ENCODE results near the gene PARVA. TPM values are rescaled to one million over a fixed set of nuclear protein-coding genes. Genes with fewer than 3 reads are reported as not detected.

Gene PARVA
- total RNA-seq, 1 donor from 2014 or later, result not detected

- intact Hi-C loops (cut with micrococcal nuclease), result no loop called here
These were observed 167.8 kb downstream of the PARVA start for GRCh38 chr11:12544986-12545775.

DNA sequence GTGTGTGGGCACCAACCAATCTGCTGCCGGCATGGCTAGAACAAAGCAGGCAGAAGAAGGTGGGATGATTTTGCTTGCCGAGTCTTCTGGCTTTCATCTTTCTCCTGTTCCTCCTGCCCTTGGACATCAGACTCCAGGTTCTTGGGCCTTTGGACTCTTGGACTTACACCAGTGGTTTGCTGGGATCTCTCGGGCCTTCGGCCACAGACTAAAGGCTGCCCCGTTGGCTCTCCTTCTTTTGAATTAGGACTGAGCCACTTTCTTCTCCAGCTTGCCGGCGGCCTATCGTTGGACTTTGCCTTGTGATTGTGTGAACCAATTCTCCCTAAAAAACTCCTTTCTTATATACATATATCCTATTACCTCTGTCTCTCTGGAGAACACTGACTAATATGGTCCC is 168.8 kb downstream of the PARVA start:
- intact Hi-C loops (cut with micrococcal nuclease), result no loop called here

DNA sequence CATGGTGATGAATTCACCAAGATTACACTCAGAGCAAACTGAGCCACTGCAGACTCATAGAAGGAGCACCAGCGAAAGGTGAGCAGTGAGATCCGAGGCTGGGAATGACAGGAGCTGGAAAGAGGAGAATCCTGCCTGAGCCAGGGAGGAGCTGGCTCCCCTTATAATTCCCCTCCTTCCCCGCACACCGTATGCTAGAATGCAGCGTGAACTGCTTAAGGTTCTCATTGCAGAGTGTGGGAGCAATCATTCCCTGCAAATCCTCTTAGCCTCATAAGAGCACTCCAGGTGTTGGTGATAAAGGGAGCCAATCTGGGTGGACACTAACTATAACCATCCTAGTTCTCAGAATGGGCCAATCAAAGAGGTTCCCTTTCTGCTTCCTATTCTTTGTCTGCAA is 169.3 kb downstream of the PARVA start:
- intact Hi-C loops (cut with micrococcal nuclease), result no loop called here

GRCh38 chr11:12547953-12548650 is 170.7 kb downstream of the PARVA start:
- intact Hi-C loops (cut with micrococcal nuclease), result no loop called here

DNA sequence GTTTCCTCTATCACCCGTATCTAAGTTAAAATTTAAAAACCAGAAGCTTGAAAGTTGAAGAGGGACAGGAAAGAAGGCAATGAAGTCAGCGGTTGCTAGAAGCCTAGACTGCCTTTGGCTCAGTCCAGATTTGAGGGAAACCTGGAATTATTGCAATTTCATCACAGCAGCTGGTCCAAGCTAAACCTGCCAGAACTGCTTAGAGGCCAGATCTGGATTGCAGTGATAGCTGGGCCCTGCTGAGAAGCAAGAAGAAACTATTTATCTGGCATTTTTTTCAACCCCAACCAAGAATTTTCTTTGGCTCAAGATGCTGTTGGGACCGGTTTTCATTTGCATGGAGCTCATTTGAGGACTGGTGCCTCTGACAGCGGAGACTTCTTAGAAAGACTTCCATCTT is 175.3 kb downstream of the PARVA start:
- intact Hi-C loops (cut with micrococcal nuclease), result no loop called here

DNA sequence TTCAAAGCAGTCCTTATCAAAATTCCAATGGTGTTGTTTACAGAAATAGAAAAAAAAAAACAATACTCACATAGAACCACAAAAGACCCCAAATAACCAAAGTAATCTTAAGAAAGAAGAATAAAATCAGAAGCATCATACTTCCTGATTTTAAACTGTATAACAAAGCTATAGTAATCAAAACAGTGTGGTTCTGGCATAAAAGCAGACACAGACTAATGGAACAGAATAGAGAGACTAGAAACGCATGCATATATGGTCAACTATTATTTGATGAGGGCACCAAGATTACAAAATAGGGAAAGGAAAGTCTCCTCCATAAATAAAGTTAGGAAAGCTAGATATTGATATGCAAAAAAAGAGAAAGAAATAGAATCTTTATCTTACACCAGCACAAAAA is 176.8 kb downstream of the PARVA start:
- intact Hi-C loops (cut with micrococcal nuclease), result no loop called here

DNA sequence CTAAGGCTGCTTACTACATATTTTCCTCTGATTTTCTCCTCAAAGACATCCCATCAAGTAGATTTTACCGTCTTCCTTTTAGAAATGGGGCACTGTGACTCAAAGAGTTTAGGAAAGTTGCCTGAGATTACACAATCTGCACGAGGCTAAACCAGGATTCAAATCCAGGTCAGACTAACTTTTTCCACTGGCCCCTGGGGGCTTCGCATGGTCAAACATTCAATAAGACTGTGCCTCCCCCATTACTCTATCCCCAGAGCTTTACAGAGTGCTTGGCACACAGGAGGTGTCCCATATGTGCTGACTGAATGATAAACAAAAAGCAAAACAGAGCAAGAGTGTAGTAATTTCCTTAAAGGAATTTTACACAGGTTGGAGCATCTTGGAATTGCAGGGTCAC is 178.8 kb downstream of the PARVA start:
- intact Hi-C loops (cut with micrococcal nuclease), result no loop called here

DNA sequence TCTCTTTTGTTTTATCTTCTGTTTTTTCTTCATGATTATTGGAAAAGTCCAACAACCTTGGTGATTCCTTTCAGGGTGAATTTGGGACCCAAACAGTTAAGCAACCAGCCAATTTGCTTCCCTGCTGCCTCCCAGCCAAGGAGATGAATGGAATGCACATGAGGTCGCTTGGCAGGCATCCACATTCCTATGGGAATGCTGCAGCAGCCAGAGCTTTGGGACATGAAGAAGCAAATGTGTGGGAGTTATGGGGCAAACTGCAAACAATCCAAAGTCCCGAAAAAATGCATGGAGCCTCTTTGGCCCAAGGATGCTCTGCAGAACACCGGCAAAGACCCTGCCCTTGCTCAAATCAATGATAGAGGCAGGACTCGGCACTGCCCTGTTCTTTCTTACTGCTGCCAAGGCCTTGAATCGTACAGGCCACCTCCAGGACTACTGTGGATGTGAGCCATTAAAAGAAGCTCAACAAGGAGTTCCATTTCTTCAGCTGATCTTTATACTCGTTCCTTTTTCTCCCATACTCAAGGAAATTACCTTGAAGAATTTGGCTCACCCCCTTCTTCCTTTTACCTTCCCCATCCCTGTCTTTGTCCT is 179.5 kb downstream of the PARVA start:
- intact Hi-C loops (cut with micrococcal nuclease), result no loop called here

GRCh38 chr11:12559011-12559410 is 181.6 kb downstream of the PARVA start:
- intact Hi-C loops (cut with micrococcal nuclease), result no loop called here

DNA sequence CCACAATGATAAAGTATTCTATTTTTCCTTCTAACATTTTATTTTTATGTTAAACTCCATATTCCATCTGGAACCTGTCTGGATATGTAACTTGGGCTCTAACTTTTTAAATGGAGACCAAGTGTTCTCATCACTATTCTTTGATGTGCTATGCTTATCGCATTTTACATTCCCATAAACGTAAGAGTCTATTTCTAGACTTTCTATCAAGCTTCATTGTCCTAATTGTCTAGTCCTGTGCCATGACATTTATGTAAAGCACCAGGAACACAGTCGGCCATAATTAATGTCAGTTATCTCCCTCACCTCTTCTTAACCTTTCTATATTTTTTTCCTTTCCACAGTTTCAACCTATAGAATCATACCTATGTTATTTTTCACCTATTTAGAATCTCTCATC is 183.0 kb downstream of the PARVA start:
- intact Hi-C loops (cut with micrococcal nuclease), result no loop called here

DNA sequence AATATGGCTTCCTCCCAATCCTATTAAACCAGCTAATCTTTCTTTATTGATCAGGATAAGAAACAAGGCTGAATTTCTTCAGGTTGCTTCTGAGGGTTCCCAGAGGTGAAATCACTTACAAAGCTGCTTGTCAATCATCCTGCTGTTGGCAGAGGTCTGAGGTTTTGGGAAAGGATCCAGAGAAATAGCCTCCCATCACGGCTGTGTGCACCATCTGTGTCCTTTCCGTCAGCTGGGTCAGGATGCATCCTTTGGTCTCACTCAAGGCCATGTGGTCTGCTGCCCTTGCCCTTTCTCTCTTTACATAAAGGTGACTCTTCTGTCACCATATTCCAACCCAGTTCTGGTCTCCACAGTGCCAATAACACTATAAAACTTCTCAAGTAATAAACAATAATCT is 183.5 kb downstream of the PARVA start:
- intact Hi-C loops (cut with micrococcal nuclease), result no loop called here

DNA sequence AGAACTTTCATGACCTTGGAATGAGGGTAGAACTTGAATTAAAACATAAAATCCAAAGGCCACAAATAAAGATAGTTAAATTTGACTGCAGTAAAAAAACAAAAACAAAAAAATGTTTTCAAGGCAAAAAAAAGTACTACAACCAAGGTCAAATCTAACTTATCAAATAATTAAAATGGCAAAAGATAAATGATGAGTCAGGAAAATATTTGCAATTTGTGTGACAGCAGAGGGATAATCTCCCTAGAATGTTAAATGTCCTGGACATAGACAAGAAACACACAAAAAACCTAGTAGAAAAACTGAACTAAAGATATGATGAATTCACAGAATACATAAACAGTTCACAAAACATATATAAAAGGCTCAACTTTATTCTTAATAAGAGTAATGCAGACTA is 186.6 kb downstream of the PARVA start:
- intact Hi-C loops (cut with micrococcal nuclease), result no loop called here

DNA sequence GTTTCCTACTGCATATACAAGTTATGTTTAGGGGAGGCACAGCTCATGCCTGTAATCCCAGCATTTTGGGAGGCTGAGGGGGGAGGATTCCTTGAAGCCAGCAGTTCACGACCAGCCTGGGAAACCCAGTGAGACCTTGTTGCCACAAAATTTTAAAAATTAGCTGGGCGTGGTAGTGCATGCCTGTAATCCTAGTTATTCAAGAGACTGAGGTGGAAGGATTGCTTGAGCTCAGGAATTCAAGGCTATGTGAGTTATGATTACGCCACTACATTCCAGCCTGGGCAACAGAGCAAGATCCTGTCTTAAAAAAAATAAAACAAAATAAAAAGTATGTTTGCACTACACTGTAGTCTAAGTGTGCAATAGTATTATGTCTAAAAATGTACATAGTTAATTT is 188.0 kb downstream of the PARVA start:
- intact Hi-C loops (cut with micrococcal nuclease), result no loop called here

DNA sequence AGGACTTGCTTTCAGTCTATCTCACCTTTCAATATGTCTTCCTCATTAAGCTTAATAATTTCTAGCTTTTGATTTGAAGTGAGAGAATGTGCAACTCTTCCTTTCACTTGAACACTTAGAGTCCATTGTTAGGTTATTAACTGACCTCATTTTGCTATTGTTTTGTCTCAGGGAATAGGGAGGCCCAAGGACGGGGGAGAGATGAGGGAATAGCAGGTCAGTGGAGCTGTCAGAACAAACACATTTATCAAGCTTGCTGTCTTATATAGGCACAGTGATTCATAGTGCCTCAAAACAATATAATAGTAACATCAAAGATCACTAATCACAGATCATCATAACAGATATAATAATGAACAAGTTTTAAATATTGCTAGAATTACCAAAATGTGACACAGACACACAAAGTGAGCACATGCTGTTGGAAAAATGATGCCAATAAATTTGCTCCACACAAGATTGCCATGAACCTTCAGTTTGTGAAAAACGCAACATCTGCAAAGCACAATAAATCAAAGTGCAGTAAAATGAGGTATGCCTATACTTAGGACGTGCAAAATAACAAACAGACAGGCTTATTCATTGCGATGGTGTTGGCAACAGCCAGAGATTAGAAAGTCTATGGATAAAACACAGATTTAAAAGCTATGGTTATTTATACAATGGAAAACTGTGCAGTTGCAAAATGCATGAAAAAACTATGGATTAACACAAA is 190.5 kb downstream of the PARVA start:
- intact Hi-C loops (cut with micrococcal nuclease), result no loop called here

DNA sequence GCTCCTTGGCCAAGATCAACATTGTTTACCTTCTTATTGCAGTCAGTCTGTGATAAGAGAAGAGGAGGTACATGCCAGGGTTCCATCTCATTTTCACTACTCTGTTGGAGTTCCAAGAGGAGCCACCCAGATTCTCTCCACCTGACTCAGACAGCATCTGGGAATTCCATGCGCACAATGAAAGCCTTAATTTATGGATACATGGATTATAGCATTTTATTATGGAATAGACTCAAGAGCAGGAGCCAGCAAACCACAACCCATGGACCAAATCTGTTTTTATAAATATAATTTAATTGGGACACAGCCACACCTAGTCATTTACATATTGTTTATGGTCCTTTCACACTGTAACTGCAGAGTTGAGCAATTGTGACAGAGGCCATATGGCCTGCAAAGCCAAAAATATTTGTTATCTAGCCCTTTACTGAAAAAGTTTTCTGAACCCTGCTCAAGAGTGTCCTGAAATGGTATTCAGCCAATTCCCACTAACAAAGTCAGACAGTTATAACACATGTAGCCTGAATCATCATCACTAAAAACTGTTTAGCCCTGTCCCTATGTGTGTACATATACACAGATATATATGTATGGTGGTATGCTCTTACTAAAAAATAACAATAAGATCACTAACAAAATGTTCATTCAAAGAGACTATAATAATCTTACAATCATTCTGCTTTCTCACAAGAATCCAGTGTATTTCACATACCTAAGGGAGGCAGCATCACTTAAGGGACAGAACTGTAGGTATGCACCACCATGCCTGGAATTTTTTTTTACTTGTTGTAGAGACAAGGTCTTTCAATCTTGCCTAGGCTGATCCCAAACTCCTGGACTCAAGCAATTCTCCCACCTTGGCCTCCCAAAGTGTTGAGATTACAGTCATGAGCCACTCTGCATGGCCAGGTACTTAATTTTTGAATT is 192.4 kb downstream of the PARVA start:
- intact Hi-C loops (cut with micrococcal nuclease), result no loop called here

DNA sequence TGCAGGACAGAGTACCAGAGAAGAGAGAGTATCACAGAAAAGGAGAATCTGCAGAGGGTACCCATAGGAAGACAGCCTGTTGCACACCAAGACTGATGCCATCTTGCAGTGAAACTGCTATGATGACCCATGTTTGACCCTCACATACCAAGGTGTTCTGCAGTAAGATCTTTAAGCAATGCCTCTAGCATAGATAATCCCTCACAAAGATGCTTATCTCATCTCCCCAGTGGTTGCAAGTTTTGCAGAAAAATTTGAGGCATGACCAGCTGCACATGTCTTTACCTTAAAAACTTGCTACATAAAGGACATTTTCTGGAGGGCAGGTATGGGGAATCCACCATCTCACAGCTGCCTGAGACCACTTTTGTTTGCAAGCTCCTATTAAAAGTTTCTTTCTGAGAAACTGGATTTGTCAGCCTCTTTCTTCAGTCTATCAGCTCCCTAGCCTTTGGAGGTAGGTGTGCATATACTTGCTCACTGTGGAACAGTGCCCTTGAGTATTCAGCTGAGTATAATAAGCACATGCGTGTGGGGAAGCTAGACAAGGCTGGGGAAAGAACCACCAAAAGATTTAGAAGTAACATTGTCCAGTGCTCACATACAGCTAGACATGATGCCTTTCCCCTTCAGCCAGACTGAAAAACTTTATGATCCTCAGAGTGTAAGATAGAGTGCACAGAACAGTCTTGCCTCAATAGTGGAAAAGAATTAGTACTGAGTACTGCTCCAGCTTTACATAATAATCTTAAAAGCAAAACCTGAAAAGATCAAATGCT is 196.5 kb downstream of the PARVA start:
- intact Hi-C loops (cut with micrococcal nuclease), result no loop called here

DNA sequence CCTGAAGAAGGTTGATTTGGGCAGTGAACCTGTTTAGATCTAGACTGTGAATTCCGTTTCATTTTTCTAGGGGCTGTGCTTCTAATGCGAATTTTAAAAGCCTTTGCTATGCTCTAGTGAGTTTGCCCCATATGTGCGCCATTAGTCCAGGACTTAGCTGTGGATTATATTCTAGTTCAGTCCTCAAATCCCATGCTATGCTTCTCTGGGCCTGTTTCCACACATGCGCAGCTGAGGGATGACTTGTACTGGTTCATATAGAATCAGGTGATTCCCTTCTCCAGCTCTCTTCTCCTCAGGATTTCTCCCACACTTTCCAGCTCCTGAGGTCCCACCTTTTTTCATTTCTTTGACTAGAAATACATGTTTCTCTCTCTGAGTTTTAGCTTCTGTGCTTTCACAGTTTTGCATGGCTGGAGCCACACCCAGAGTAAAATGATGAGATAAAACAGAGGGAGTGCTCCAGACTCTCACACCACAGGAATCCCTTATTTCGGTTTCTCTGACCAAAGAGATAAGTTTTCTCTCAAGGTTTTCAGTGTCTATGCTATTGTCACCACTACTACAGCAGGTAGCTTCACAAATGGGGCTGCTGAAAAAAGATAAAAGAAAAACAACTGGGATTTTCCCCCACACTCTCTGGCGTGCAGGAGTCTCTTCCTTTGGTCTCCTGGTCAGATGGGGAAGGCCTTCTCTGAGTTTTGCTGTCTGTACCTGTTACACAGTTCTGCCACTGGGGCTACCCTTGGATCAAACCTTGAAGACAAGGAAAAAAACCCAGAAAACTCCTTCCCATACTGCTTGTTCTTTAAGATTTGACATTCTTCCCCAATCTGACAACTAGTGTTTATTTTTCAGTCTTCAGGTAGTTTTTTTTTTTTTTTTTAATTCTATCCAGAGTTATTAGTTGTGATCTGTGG is 200.6 kb downstream of the PARVA start:
- intact Hi-C loops (cut with micrococcal nuclease), result no loop called here

DNA sequence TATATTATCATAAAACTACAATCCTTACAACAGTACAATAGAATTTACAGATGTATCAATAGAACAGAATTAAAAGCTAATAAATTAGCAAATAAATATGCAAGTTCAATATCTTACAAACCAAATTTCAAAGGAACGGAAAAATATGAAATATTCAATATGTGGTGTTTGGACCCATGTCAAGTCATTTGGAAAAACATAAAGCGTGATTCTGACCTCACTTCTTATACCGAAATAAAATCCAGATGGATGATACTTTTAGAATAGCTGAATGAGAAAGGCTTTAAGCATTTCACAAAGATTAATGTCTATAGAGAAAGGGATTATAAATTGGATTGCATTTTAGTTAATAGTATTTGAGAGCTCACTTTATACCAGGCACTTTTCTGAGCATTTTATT is 204.0 kb downstream of the PARVA start:
- intact Hi-C loops (cut with micrococcal nuclease), result no loop called here

DNA sequence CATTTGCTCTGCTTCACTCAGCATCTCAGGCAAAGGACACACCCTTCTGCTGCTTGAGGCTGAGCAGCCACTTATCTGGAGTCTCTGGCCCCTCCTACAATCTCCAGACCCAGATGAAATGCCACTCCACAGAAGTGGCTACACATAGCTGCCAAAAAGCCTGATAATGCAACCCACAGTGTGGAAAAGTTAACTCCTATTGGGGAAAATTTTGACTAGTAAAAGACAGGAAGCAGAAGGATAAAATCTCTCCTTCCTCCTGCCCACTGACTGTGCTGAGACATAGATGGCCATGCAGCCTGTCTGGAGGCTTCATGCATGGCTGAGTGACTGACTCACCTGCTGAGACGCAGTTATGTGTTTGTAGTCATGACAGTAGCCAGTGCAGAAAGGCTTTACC is 204.6 kb downstream of the PARVA start:
- intact Hi-C loops (cut with micrococcal nuclease), result no loop called here
